ENCODE measurements around the gene NECAB2. TPM values are rescaled to one million over a fixed set of nuclear protein-coding genes. Genes with fewer than 3 reads are reported as not detected.

NECAB2 gene
- polyA plus RNA-seq, 2 of the 4 experiments (the other 2 are of a cell fraction), result 1.1 to 1.4 TPM

GRCh38 chr16:83959656-83960434 is 8.2 kb upstream of the NECAB2 start:
- DNase-seq (ENCODE audit: low read depth in 1 of 2, low spot score in 1 of 2) (no peak), FAIRE-seq (no peak), ATAC-seq (no peak)
- CTCF ChIA-PET, result interaction anchor here (0.6 to 16.1 kb wide), 2 partner anchors 104 to 227 kb away, joined by 3 to 414 read pairs; partner anchors contain the start of gene TAF1C
- POLR2A ChIA-PET, result no interaction called here
- no peak overlapping the region for H3K27ac ChIP-seq
- TF ChIP-seq CHD4 (IDR thresholded peaks at IDR 0.05; ENCODE audit: borderline replicate concordance) (no peak), MAFK (IDR thresholded peaks at IDR 0.05; ENCODE audit: partially characterized antibody) (peak; percentile 52)
- H3K4me1 ChIP-seq, result peaks cover 21% of the 10 kb centered on the region
- WGBS (ENCODE audit: missing lambda C conversion rate), result 88% methylated on average over 12 of the region's 12 CpGs
- no peak overlapping the region for H3K4me3 ChIP-seq
- H3K9me3 ChIP-seq, result no peaks in the 10 kb centered on the region
- no peak overlapping the region for H3K4me2 ChIP-seq

GRCh38 chr16:83960521-83961249 is 7.4 kb upstream of the NECAB2 start:
- no peak for DNase-seq (ENCODE audit: low read depth in 1 of 2, low spot score in 1 of 2)
- WGBS (ENCODE audit: missing lambda C conversion rate), result 90% methylated on average over 18 of the region's 29 CpGs
- Histone ChIP-seq H3K4me3 (no peak overlapping the region), H3K4me1 (peaks cover 13% of the 10 kb centered on the region), H3K27ac (no peak overlapping the region), H3K9me3 (no peaks in the 10 kb centered on the region), H3K4me2 (no peak overlapping the region)
- FAIRE-seq, result no peak
- ChIA-PET POLR2A (no interaction called here), CTCF (interaction anchor here (1.1 to 16.1 kb wide), 2 partner anchors 84 to 103 kb away, joined by 3 to 414 read pairs; no protein-coding TSS in a partner anchor)
- TF ChIP-seq POLR2AphosphoS2 (conservative IDR thresholded peaks at IDR 0.05; ENCODE audit: low read length) (no peak), CHD2 (IDR thresholded peaks at IDR 0.05; ENCODE audit: low read length, partially characterized antibody) (no peak), HOXB5 (CRISPR knock-in tag; IDR thresholded peaks at IDR 0.05) (no peak), RAD21 (conservative IDR thresholded peaks at IDR 0.05 in 1 of 2, IDR thresholded peaks at IDR 0.05 in 1 of 2) (no peak), REST (IDR thresholded peaks at IDR 0.05) (no peak), KDM1A (IDR thresholded peaks at IDR 0.05; ENCODE audit: low read depth) (no peak), HOXA7 (CRISPR knock-in tag; IDR thresholded peaks at IDR 0.05) (no peak), NR3C1 (IDR thresholded peaks at IDR 0.05) (no peak), NFE2L2 (conservative IDR thresholded peaks at IDR 0.05; ENCODE audit: low read length) (no peak), ZFP36 (IDR thresholded peaks at IDR 0.05; ENCODE audit: borderline replicate concordance, partially characterized antibody) (no peak), BCL3 (IDR thresholded peaks at IDR 0.05) (no peak), SREBF2 (IDR thresholded peaks at IDR 0.05) (no peak), EP300 (IDR thresholded peaks at IDR 0.05) (no peak), ATOH8 (CRISPR knock-in tag; IDR thresholded peaks at IDR 0.05; ENCODE audit: low read depth) (no peak), MAZ (IDR thresholded peaks at IDR 0.05; ENCODE audit: borderline replicate concordance, low read depth, low read length) (no peak), MAX (IDR thresholded peaks at IDR 0.05) (no peak), RNF2 (IDR thresholded peaks at IDR 0.05; ENCODE audit: borderline replicate concordance, low read depth) (no peak), FOSL2 (IDR thresholded peaks at IDR 0.05) (no peak), FOSL2 (CRISPR knock-in tag; IDR thresholded peaks at IDR 0.05) (no peak), HMGXB4 (CRISPR knock-in tag; IDR thresholded peaks at IDR 0.05; ENCODE audit: borderline replicate concordance) (no peak), MAFK (IDR thresholded peaks at IDR 0.05; ENCODE audit: partially characterized antibody) (no peak)
- no peak for ATAC-seq

Measured in A549 (cell line).